PFSK-1 (cell line): ENCODE results near the gene STK33.
A peak's percentile ranks its signal among the peaks of the same experiment; 100 is the strongest.

Experiments used
- FOXP2 ChIP-seq: optimal IDR thresholded peaks from 2 replicates; pipeline ENCODE3; 2011; ENCODE audit warnings: borderline replicate concordance, control low read depth, inconsistent platforms; ENCODE audit not compliant: insufficient read depth; ENCODE audit errors: extremely low read length, extremely low read depth
- POLR2AphosphoS5 ChIP-seq: IDR thresholded peaks from 2 replicates; pipeline ENCODE4 v1.6.1; 2012; ENCODE audit warnings: low read depth, mild to moderate bottlenecking, control low read depth, low read length, moderate library complexity
- REST ChIP-seq, 2 experiments: IDR thresholded peaks; 2 replicates each; pipeline versions ENCODE4 v1.6.1 to v1.8.0; 2011 to 2012; ENCODE audit warnings: low read depth in 2 of 2, low read length in 2 of 2, control low read depth in 1 of 2, inconsistent platforms in 1 of 2, mild to moderate bottlenecking in 1 of 2, moderate library complexity in 1 of 2; ENCODE audit not compliant: insufficient read depth in 1 of 2
- SIN3A ChIP-seq: IDR thresholded peaks from 2 replicates; pipeline ENCODE4 v1.6.1; 2012; ENCODE audit warnings: mild to moderate bottlenecking, low read length, moderate library complexity, borderline replicate concordance; ENCODE audit not compliant: insufficient read depth
- TAF1 ChIP-seq: IDR thresholded peaks from 2 replicates; pipeline ENCODE4 v1.6.1; 2012; ENCODE audit warnings: low read length, control low read depth, borderline replicate concordance; ENCODE audit not compliant: insufficient read depth

The STK33 gene

DNA sequence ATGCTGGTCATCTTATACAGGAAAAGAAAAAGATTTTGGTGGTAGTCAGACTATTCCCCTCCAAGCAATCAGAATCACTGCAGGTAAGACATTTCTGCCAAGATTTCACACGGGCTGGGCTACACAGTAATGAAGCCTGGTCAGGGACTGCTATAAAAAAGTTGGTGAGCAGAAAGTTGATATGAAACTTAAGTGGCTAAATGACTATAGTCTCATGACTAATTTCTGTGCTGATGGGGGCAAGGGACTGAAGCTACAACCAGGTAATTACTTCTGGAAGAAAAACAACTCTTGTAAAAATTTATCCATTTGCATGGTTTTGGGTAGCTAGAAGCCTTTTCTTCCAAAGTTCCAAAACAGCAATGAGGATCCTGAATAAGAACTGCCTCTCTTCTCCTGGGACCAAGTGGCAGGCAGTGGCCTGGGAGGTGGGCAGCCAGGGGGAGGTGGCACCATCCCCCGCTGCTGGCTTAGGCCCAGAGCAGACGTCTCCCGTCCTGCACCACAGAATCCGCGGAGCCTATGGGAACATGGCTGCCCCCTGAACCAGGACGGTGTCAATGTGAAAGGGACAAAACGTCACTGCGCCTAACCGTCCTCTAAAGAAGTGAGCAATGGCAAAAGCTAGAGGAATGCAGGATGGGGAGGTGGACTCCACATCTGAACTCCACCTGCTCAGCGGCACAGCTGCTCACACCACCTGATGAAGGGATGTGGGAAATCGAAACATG lies 207.7 kb downstream of the STK33 start:
- no peak for TF ChIP-seq TAF1
- TF ChIP-seq FOXP2 = no peak
- TF ChIP-seq REST (IDR thresholded peaks at IDR 0.05; ENCODE audit: insufficient read depth in 1 of 2, low read depth in 2 of 2, low read length in 2 of 2) = no peak
- no peak for TF ChIP-seq POLR2AphosphoS5
- TF ChIP-seq SIN3A = no peak

DNA sequence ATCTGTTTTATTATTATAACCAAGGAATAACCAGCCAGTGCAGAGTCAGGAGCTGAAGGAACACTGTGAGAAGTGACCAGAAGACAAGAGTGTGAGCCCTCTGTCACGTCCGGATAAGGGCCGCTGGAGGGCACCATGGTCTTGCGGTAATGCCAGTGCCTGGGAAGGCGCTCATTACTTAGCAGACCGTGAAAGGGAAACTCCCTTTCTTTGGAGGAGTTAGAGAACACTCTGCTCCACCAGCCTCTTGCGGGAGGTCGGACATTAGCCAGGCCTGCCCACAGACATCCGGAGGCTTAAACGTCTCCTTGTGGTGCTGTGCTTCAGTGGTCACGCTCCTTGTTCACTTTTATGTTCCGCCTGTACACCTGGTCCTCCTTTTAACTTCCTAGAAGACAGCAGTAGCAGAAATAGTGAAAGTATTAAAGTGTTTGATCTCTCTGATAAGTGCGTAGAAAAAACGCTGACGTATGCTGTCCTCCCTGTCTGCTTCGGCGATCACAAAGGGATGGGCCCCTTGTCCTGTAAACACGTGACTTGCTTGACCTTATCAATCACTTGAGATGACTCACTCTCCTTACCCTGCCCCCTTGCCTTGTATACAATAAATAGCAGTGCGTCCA lies 209.7 kb downstream of the STK33 start:
- no peak for TF ChIP-seq POLR2AphosphoS5
- no peak for TF ChIP-seq FOXP2
- TF ChIP-seq SIN3A = no peak
- 0 out of 4 replicates have a peak, but pooled peaks of 1 of the 2 experiments have one; percentile 14 for TF ChIP-seq REST (IDR thresholded peaks at IDR 0.05; ENCODE audit: insufficient read depth in 1 of 2, low read depth in 2 of 2, low read length in 2 of 2)
- TF ChIP-seq TAF1 = no peak

DNA sequence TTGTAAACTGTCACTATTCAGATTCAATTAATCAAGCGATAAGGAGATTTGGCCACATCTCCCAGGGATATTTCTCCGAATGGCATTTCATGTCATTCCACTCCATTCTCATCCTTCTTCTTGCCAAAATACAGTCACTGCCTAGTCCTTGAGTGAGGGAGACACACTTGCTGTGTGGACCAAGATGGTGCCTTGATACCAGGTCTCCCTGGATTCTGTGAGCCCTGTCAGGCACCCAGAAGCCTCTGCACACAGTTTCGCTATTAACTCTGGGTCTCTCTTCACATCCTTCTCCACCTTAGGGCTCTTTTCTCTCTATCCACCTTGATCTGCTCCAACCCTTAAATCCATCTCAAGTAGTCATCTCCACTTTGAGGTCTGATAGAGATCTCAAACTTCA lies 210.4 kb downstream of the STK33 start:
- no peak for TF ChIP-seq REST (IDR thresholded peaks at IDR 0.05; ENCODE audit: insufficient read depth in 1 of 2, low read depth in 2 of 2, low read length in 2 of 2)
- TF ChIP-seq POLR2AphosphoS5 = no peak
- TF ChIP-seq TAF1 = no peak
- TF ChIP-seq SIN3A = no peak
- TF ChIP-seq FOXP2 = no peak

DNA sequence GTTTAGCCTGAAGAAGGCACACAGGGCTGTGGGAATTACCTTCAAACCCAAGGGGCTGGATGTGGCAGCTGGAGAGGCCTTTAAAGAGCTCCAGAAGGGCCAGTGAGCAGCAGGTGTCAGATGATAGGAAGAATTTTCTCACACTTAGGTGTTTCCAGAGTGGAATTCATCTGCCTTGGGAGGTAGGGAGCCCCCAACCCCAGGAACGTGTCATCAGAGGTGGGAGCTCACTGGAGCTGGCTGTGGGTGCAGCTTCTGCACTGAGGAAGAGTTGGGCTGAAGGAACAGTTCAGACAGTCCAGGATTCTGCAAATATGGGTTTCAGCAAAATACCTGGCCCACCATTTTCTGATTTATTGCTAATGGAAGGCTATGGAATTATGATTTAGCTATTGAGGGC lies 210.8 kb downstream of the STK33 start:
- TF ChIP-seq SIN3A (no peak), FOXP2 (no peak), REST (IDR thresholded peaks at IDR 0.05; ENCODE audit: insufficient read depth in 1 of 2, low read depth in 2 of 2, low read length in 2 of 2) (no peak), POLR2AphosphoS5 (no peak)
